H1 (cell line): ENCODE measurements around the gene CADM1. TPM values are rescaled to one million over a fixed set of nuclear protein-coding genes. Genes with fewer than 3 reads are reported as not detected.

Experiments
- CTCF ChIA-PET: fragments of 300-600 bp; sonication (Branson Sonifier 250); formaldehyde crosslinking; loops from one replicate; lab custom pipeline; 2021; ENCODE audit not compliant: partially characterized antibody; lab: Charles Lee
- POLR2A ChIA-PET: fragments of 300-600 bp; sonication (Branson Sonifier 250); formaldehyde crosslinking; loops from one replicate; lab custom pipeline; 2021; ENCODE audit warnings: inconsistent platforms; ENCODE audit not compliant: partially characterized antibody; lab: Charles Lee
- DNase-seq, 2 experiments: peaks; one replicate each; pipeline versions ENCODE4 v3.0.0 to v3.0.0-alpha.2; 2010 to 2022; ENCODE audit warnings: low spot score in 2 of 2, low read depth in 1 of 2, mixed read lengths in 1 of 2
- FAIRE-seq: peaks from 2 replicates; lab custom pipeline; 2011; peaks lifted over from hg19 to GRCh38; lab: Jason Lieb, UNC
- H2AFZ ChIP-seq: 2 replicates; pipeline ENCODE4 v1.8.1; 2012; ENCODE audit warnings: low read length, inconsistent platforms
- H2AK5ac ChIP-seq: 2 replicates; pipeline ENCODE4 v1.6.1; 2013; ENCODE audit warnings: low read depth, low read length
- H2BK120ac ChIP-seq: replicated peaks from 2 replicates; pipeline ENCODE3; 2013; ENCODE audit warnings: low read depth, low read length, inconsistent platforms
- H2BK12ac ChIP-seq: 2 replicates; pipeline ENCODE4 v1.6.1; 2013; ENCODE audit warnings: low read depth, low read length
- H2BK15ac ChIP-seq: 2 replicates; pipeline ENCODE4 v1.6.1; 2013; ENCODE audit warnings: low read length
- H2BK20ac ChIP-seq: 2 replicates; pipeline ENCODE4 v1.6.1; 2013; ENCODE audit warnings: low read length
- H2BK5ac ChIP-seq: 2 replicates; pipeline ENCODE4 v1.6.1; 2013; ENCODE audit warnings: low read depth, low read length
- H3K14ac ChIP-seq: 2 replicates; pipeline ENCODE4 v1.6.1; 2013; ENCODE audit warnings: inconsistent platforms; ENCODE audit not compliant: insufficient read length
- H3K18ac ChIP-seq: 2 replicates; pipeline ENCODE4 v1.6.1; 2013; ENCODE audit warnings: low read length; ENCODE audit errors: extremely low read depth
- H3K23ac ChIP-seq: 2 replicates; pipeline ENCODE4 v1.6.1; 2013; ENCODE audit warnings: inconsistent platforms; ENCODE audit not compliant: insufficient read length
- H3K23me2 ChIP-seq: 2 replicates; pipeline ENCODE4 v1.6.1; 2013; ENCODE audit warnings: low read depth, low read length
- H3K27ac ChIP-seq: 2 replicates; pipeline ENCODE4 v1.6.1; 2011; ENCODE audit warnings: low read depth, low read length, inconsistent platforms
- H3K27me3 ChIP-seq, 4 experiments: replicated peaks in 1 of 4; 1 replicate in 1 of 4; 2 replicates in 3 of 4; pipeline versions ENCODE4 v1.6.1 to v1.8.1; 2011 to 2013; ENCODE audit warnings: low read length in 3 of 4, mild to moderate bottlenecking in 3 of 4, inconsistent platforms in 2 of 4, mixed read lengths in 2 of 4, moderate library complexity in 1 of 4; ENCODE audit not compliant: control insufficient read depth in 3 of 4, insufficient read depth in 3 of 4; ENCODE audit errors: extremely low read depth in 1 of 4
- H3K36me3 ChIP-seq, 4 experiments: 2 replicates each; pipeline versions ENCODE4 v1.6.1 to v1.8.1; 2011 to 2013; ENCODE audit warnings: mild to moderate bottlenecking in 4 of 4, low read length in 3 of 4, moderate library complexity in 2 of 4, control low read depth in 1 of 4, inconsistent platforms in 1 of 4; ENCODE audit not compliant: insufficient read depth in 4 of 4, control insufficient read depth in 2 of 4
- H3K4ac ChIP-seq: replicated peaks from 2 replicates; pipeline ENCODE3; 2013; ENCODE audit warnings: low read length, low read depth, mixed read lengths, inconsistent platforms; ENCODE audit not compliant: insufficient read length
- H3K4me1 ChIP-seq, 4 experiments: replicated peaks in 1 of 4; 1 replicate in 1 of 4; 2 replicates in 3 of 4; pipeline versions ENCODE4 v1.6.1 to v1.8.1; 2011 to 2013; ENCODE audit warnings: low read length in 3 of 4, inconsistent platforms in 2 of 4, mixed read lengths in 1 of 4; ENCODE audit not compliant: insufficient read depth in 4 of 4, control insufficient read depth in 3 of 4
- H3K4me2 ChIP-seq, 2 experiments: 2 replicates each; pipeline versions ENCODE4 v1.6.1 to v1.8.1; 2011 to 2013; ENCODE audit warnings: low read depth in 2 of 2, low read length in 2 of 2, control low read depth in 1 of 2, inconsistent platforms in 1 of 2, mild to moderate bottlenecking in 1 of 2; ENCODE audit not compliant: insufficient read depth in 1 of 2
- H3K4me3 ChIP-seq, 4 experiments: fragments of 200-600, 300-600 bp in 1 of 4; sonication (generic), shearing (Covaris generic), sonication (Bioruptor Twin) in 1 of 4; 2 replicates each; pipeline versions ENCODE4 v1.5.1 to v1.8.1; 2011 to 2016; ENCODE audit warnings: low read length in 4 of 4, low read depth in 3 of 4, control low read depth in 2 of 4, inconsistent platforms in 2 of 4, mild to moderate bottlenecking in 2 of 4, mixed read lengths in 1 of 4, moderate library complexity in 1 of 4; ENCODE audit not compliant: insufficient read depth in 2 of 4; ENCODE audit errors: extremely low read depth in 1 of 4
- H3K56ac ChIP-seq: replicated peaks from 2 replicates; pipeline ENCODE3; 2013; ENCODE audit warnings: low read depth, mild to moderate bottlenecking, mixed read lengths, low read length, inconsistent platforms; ENCODE audit not compliant: insufficient read length
- H3K79me1 ChIP-seq: 2 replicates; pipeline ENCODE4 v1.6.1; 2013; ENCODE audit warnings: low read depth, low read length, control low read depth
- H3K79me2 ChIP-seq, 2 experiments: 2 replicates each; pipeline versions ENCODE4 v1.6.1 to v1.8.1; 2012 to 2013; ENCODE audit warnings: low read length in 2 of 2, mild to moderate bottlenecking in 2 of 2, inconsistent platforms in 1 of 2; ENCODE audit not compliant: insufficient read depth in 2 of 2, control insufficient read depth in 1 of 2
- H3K9ac ChIP-seq, 4 experiments: replicated peaks in 1 of 4; 1 replicate in 1 of 4; 2 replicates in 3 of 4; pipeline versions ENCODE4 v1.6.1 to v1.8.1; 2011 to 2013; ENCODE audit warnings: low read depth in 3 of 4, low read length in 3 of 4, control low read depth in 2 of 4, mild to moderate bottlenecking in 2 of 4, moderate library complexity in 2 of 4, inconsistent platforms in 1 of 4; ENCODE audit errors: extremely low read depth in 1 of 4
- H3K9me3 ChIP-seq, 2 experiments: 2 replicates each; pipeline versions ENCODE4 v1.6.1 to v1.8.1; 2012 to 2013; ENCODE audit warnings: mild to moderate bottlenecking in 2 of 2, moderate library complexity in 2 of 2, control low read depth in 1 of 2, inconsistent platforms in 1 of 2, low read depth in 1 of 2, low read length in 1 of 2, mixed read lengths in 1 of 2; ENCODE audit not compliant: insufficient read depth in 2 of 2
- H4K20me1 ChIP-seq, 2 experiments: replicated peaks in 1 of 2; 2 replicates each; pipeline versions ENCODE3 to v1.8.1; 2011 to 2013; ENCODE audit warnings: inconsistent platforms in 2 of 2, low read length in 2 of 2, mild to moderate bottlenecking in 1 of 2; ENCODE audit not compliant: insufficient read depth in 2 of 2, control insufficient read depth in 1 of 2
- H4K5ac ChIP-seq: 2 replicates; pipeline ENCODE4 v1.6.1; 2013; ENCODE audit warnings: low read length, low read depth, mixed read lengths, inconsistent platforms; ENCODE audit not compliant: insufficient read length
- H4K8ac ChIP-seq: 2 replicates; pipeline ENCODE4 v1.8.0; 2013; ENCODE audit warnings: mild to moderate bottlenecking, moderate library complexity, low read length, inconsistent platforms; ENCODE audit not compliant: insufficient read depth; ENCODE audit errors: extremely low read depth
- H4K91ac ChIP-seq: replicated peaks from 2 replicates; pipeline ENCODE3; 2013; ENCODE audit warnings: low read length, mixed read lengths, inconsistent platforms; ENCODE audit not compliant: insufficient read length
- EP300 ChIP-seq, 2 experiments: IDR thresholded peaks; 1 replicate in 1 of 2; 2 replicates in 1 of 2; pipeline ENCODE4 v1.6.1; 2011 to 2012; ENCODE audit warnings: low read depth in 2 of 2, low read length in 2 of 2, mild to moderate bottlenecking in 2 of 2, borderline replicate concordance in 1 of 2, inconsistent platforms in 1 of 2, moderate library complexity in 1 of 2
- JUN ChIP-seq: IDR thresholded peaks from 2 replicates; pipeline ENCODE4 v1.6.1; 2011; ENCODE audit warnings: low read depth, mild to moderate bottlenecking, improper control_type of control experiment, low read length
- JUND ChIP-seq: IDR thresholded peaks from 2 replicates; pipeline ENCODE4 v1.6.1; 2011; ENCODE audit warnings: mild to moderate bottlenecking, improper control_type of control experiment, low read length
- KDM5A ChIP-seq: fragments of 200-600 bp; IDR thresholded peaks from 2 replicates; pipeline ENCODE4 v1.7.1; 2012; ENCODE audit warnings: mild to moderate bottlenecking, low read length, inconsistent platforms, mixed read lengths
- POU5F1 ChIP-seq: IDR thresholded peaks from 2 replicates; pipeline ENCODE4 v1.6.1; 2011; ENCODE audit warnings: low read depth, mild to moderate bottlenecking, low read length, moderate library complexity
- RNF2 ChIP-seq: fragments of 200-900, 300-1000 bp; sonication (generic); IDR thresholded peaks from 2 replicates; pipeline ENCODE4 v1.7.1; 2016; ENCODE audit warnings: borderline replicate concordance, low read depth, mild to moderate bottlenecking, antibody characterized with exemption, low read length; ENCODE audit not compliant: poor library complexity, severe bottlenecking; ENCODE audit errors: missing control alignments
- RXRA ChIP-seq: IDR thresholded peaks from 2 replicates; pipeline ENCODE4 v1.6.1; 2011; ENCODE audit warnings: low read depth, mild to moderate bottlenecking, low read length, moderate library complexity; ENCODE audit not compliant: insufficient read depth
- SAP30 ChIP-seq: fragments of 300-600 bp; sonication (generic); IDR thresholded peaks from 2 replicates; pipeline ENCODE4 v1.7.1; 2012; ENCODE audit warnings: low read length, moderate library complexity, mild to moderate bottlenecking, inconsistent platforms; ENCODE audit not compliant: insufficient read depth, insufficient replicate concordance
- SIX5 ChIP-seq: IDR thresholded peaks from 2 replicates; pipeline ENCODE4 v1.6.1; 2011; ENCODE audit warnings: mild to moderate bottlenecking, low read depth, low read length
- SP4 ChIP-seq: IDR thresholded peaks from 2 replicates; pipeline ENCODE4 v1.6.1; 2012; ENCODE audit warnings: low read length, inconsistent platforms
- WGBS, 2 experiments: shearing (Covaris generic) in 1 of 2; methylation state at CpG; one replicate each; pipeline versions ENCODE4 v1.1.6 to v1.1.7; 2013 to 2015; ENCODE audit warnings: low lambda C conversion rate in 2 of 2, mixed read lengths in 2 of 2, inconsistent platforms in 1 of 2, low coverage in 1 of 2, missing lambda C conversion rate in 1 of 2; ENCODE audit not compliant: insufficient replicate concordance in 2 of 2, insufficient coverage in 1 of 2, insufficient read length in 1 of 2; ENCODE audit errors: extremely low coverage in 1 of 2, missing lambda C conversion rate in 1 of 2; 5-methylcytosine and 5-hydroxymethylcytosine counted together
- polyA plus RNA-seq, 7 experiments: library from polyadenylated mRNA; depleted of rRNA in 3 of 7; stranded (reverse) in 5 of 7; unstranded in 2 of 7; fragments of >200 nt in 5 of 7; fragments of 200-250 nt in 2 of 7; gene quantifications; 1 replicate in 5 of 7; 2 replicates in 1 of 7; 4 replicates in 1 of 7; pipeline versions ENCODE4 v1.2.1 to v1.2.3, GENCODE V29; 2011 to 2013; ENCODE audit warnings: missing spikeins in 2 of 7, mixed read lengths in 2 of 7
- total RNA-seq: library from RNA; stranded (reverse); fragmentation: NEBNext Ultra II Directional; extraction: Animal tissue kit (Norgen Biotek cat#: 25700); gene quantifications from 2 replicates; pipeline ENCODE4 v1.2.1, GENCODE V29; 2021
- TF ChIP-seq, protein P1 (sequence below): IDR thresholded peaks from 2 replicates; pipeline ENCODE4 v1.6.1; 2011; ENCODE audit warnings: low read length, improper control_type of control experiment
- TF ChIP-seq, protein P2 (sequence below): IDR thresholded peaks from 2 replicates; pipeline ENCODE4 v1.6.1; 2011; ENCODE audit warnings: low read depth, mild to moderate bottlenecking, low read length; ENCODE audit not compliant: insufficient read depth

The CADM1 gene
- total and polyA plus RNA-seq, 2 of the 8 experiments (the other 6 are each of a cell fraction or from before 2014, with no cell fraction given): 8.3 to 25.3 TPM

DNA sequence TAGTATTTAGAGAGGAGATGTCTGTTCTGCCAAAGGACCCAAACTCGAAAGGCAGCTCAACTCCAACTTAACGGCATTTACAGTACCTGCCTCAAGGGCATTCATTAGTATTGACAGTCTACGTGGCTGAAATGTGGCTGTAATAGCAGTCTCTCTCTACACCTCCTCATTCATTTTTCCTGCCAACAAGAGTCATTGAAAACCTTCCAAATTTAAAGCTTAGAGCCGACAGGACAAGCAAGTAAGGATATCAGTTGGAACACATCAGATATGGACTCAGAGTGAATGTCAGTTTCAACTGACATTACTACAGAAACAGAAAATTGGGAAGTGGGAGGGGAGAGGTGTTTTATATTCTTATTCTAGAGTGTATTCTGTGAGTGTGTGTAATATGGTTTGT is 253.1 kb downstream of the CADM1 start:
- H3K9ac ChIP-seq: no peak overlapping the region
- H3K27me3 ChIP-seq: no peaks in the 10 kb centered on the region
- ChIA-PET POLR2A (no interaction called here), CTCF (interaction anchor here (3.8 to 4.8 kb wide), 2 partner anchors 10 to 35 kb away, joined by 18 to 24 read pairs; no protein-coding TSS in a partner anchor)
- no peak overlapping the region for H3K4me2 ChIP-seq
- no peak for FAIRE-seq
- no peak overlapping the region for H3K27ac ChIP-seq
- no peak overlapping the region for H2BK5ac ChIP-seq
- H4K5ac ChIP-seq: no peak overlapping the region
- peaks cover 0 to 3% (median under 1%) of the 10 kb centered on the region in 4 experiments; a peak in 3 of 7 replicates for H3K4me1 ChIP-seq
- H3K79me2 ChIP-seq: no peaks in the 10 kb centered on the region
- H3K14ac ChIP-seq: no peak overlapping the region
- no peak overlapping the region for H3K18ac ChIP-seq
- H2BK12ac ChIP-seq: no peak overlapping the region
- no peak overlapping the region for H2AFZ ChIP-seq
- H2BK15ac ChIP-seq: no peak overlapping the region
- no peak overlapping the region for H2BK120ac ChIP-seq
- H3K23me2 ChIP-seq: no peaks in the 10 kb centered on the region; the same call in 1 of the 2 replicates
- no peak overlapping the region for H3K23ac ChIP-seq
- H2BK20ac ChIP-seq: no peak overlapping the region
- no peak overlapping the region for H4K8ac ChIP-seq
- H4K91ac ChIP-seq: no peak overlapping the region
- H3K56ac ChIP-seq: no peak overlapping the region
- H3K36me3 ChIP-seq: no peaks in the 10 kb centered on the region
- H2AK5ac ChIP-seq: no peak overlapping the region
- no peak for DNase-seq
- no peaks in the 10 kb centered on the region for H3K9me3 ChIP-seq
- H3K4ac ChIP-seq: no peak overlapping the region
- H3K4me3 ChIP-seq: no peak overlapping the region
- H3K79me1 ChIP-seq: no peaks in the 10 kb centered on the region
- WGBS, 2 experiments: 90% methylated on average over 4 of the region's 4 CpGs; no CpG with 5 or more reads in 1 of the 2 experiments
- no peaks in the 10 kb centered on the region for H4K20me1 ChIP-seq
- TF ChIP-seq RNF2: no peak
- TF ChIP-seq SIX5: no peak
- no peak for TF ChIP-seq KDM5A
- TF ChIP-seq, protein P1, sequence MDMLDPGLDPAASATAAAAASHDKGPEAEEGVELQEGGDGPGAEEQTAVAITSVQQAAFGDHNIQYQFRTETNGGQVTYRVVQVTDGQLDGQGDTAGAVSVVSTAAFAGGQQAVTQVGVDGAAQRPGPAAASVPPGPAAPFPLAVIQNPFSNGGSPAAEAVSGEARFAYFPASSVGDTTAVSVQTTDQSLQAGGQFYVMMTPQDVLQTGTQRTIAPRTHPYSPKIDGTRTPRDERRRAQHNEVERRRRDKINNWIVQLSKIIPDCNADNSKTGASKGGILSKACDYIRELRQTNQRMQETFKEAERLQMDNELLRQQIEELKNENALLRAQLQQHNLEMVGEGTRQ: no peak
- TF ChIP-seq SP4: no peak
- TF ChIP-seq POU5F1: no peak
- TF ChIP-seq, protein P2, sequence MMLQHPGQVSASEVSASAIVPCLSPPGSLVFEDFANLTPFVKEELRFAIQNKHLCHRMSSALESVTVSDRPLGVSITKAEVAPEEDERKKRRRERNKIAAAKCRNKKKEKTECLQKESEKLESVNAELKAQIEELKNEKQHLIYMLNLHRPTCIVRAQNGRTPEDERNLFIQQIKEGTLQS: no peak
- TF ChIP-seq EP300 (IDR thresholded peaks at IDR 0.05; ENCODE audit: borderline replicate concordance in 1 of 2, low read depth in 2 of 2, low read length in 2 of 2): no peak
- TF ChIP-seq RXRA: no peak
- no peak for TF ChIP-seq JUN
- TF ChIP-seq SAP30: no peak
- TF ChIP-seq JUND: no peak
